ENCODE results near the gene ZBTB7A.

GRCh38 chr19:4093643-4094175, 27.0 kb upstream of the ZBTB7A start:
- TF ChIP-seq, protein P1, sequence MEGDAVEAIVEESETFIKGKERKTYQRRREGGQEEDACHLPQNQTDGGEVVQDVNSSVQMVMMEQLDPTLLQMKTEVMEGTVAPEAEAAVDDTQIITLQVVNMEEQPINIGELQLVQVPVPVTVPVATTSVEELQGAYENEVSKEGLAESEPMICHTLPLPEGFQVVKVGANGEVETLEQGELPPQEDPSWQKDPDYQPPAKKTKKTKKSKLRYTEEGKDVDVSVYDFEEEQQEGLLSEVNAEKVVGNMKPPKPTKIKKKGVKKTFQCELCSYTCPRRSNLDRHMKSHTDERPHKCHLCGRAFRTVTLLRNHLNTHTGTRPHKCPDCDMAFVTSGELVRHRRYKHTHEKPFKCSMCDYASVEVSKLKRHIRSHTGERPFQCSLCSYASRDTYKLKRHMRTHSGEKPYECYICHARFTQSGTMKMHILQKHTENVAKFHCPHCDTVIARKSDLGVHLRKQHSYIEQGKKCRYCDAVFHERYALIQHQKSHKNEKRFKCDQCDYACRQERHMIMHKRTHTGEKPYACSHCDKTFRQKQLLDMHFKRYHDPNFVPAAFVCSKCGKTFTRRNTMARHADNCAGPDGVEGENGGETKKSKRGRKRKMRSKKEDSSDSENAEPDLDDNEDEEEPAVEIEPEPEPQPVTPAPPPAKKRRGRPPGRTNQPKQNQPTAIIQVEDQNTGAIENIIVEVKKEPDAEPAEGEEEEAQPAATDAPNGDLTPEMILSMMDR (IDR thresholded peaks at IDR 0.05) = no peak
- TF ChIP-seq POLR2A (IDR thresholded peaks at IDR 0.05) = no peak
- TF ChIP-seq EP300 (IDR thresholded peaks at IDR 0.05) = no peak

All from tibial nerve (tissue), 4 donors.